ENCODE results near the gene PNKP.

- TF ChIP-seq POLR2A (IDR thresholded peaks at IDR 0.05) (no peak), CTCF (IDR thresholded peaks at IDR 0.05) (no peak)
These were observed 27.6 kb upstream of the PNKP start for GRCh38 chr19:49894879-49895565.

Measured in esophagus squamous epithelium (tissue), 4 donors.